IPS-15b (cell line): ENCODE data around the gene ATF3.

Experiments used
- H3K27me3 ChIP-seq: one replicate; pipeline ENCODE4 v1.6.1; 2013; ENCODE audit warnings: low read length; ENCODE audit not compliant: control insufficient read depth, insufficient read depth
- H3K36me3 ChIP-seq: one replicate; pipeline ENCODE4 v1.6.1; 2013; ENCODE audit warnings: low read length; ENCODE audit not compliant: control insufficient read depth, insufficient read depth
- H3K4me1 ChIP-seq: one replicate; pipeline ENCODE4 v1.6.1; 2013; ENCODE audit warnings: mild to moderate bottlenecking, low read length; ENCODE audit not compliant: control insufficient read depth, insufficient read depth
- H3K4me3 ChIP-seq: one replicate; pipeline ENCODE4 v1.5.1; 2013; ENCODE audit warnings: low read depth, low read length
- H3K9ac ChIP-seq: one replicate; pipeline ENCODE4 v1.6.1; 2013; ENCODE audit warnings: low read depth, mild to moderate bottlenecking, low read length
- H3K9me3 ChIP-seq: one replicate; pipeline ENCODE4 v1.6.1; 2013; ENCODE audit warnings: mild to moderate bottlenecking, low read length; ENCODE audit not compliant: control insufficient read depth, insufficient read depth

Gene ATF3

GRCh38 chr1:212612041-212612961, 3.7 kb downstream of the ATF3 start:
- Histone ChIP-seq H3K4me1 (peaks cover 25% of the 10 kb centered on the region), H3K9ac (no peak overlapping the region), H3K27me3 (peaks cover 26% of the 10 kb centered on the region), H3K36me3 (peaks cover 11% of the 10 kb centered on the region), H3K9me3 (no peaks in the 10 kb centered on the region), H3K4me3 (no peak overlapping the region)

GRCh38 chr1:212613440-212614335, 5.1 kb downstream of the ATF3 start:
- Histone ChIP-seq H3K36me3 (peaks cover 22% of the 10 kb centered on the region), H3K4me1 (peaks cover 25% of the 10 kb centered on the region), H3K9me3 (no peaks in the 10 kb centered on the region), H3K9ac (no peak overlapping the region), H3K27me3 (peaks cover 19% of the 10 kb centered on the region), H3K4me3 (no peak overlapping the region)

GRCh38 chr1:212614453-212615200, 6.1 kb downstream of the ATF3 start:
- H3K4me3 ChIP-seq: no peak overlapping the region
- no peaks in the 10 kb centered on the region for H3K9me3 ChIP-seq
- H3K9ac ChIP-seq: no peak overlapping the region
- H3K36me3 ChIP-seq: peaks cover 27% of the 10 kb centered on the region
- peaks cover 25% of the 10 kb centered on the region for H3K4me1 ChIP-seq
- peaks cover 18% of the 10 kb centered on the region for H3K27me3 ChIP-seq

GRCh38 chr1:212615201-212615470, 6.6 kb downstream of the ATF3 start:
- no peak overlapping the region for H3K9ac ChIP-seq
- H3K27me3 ChIP-seq: peaks cover 13% of the 10 kb centered on the region
- H3K4me3 ChIP-seq: no peak overlapping the region
- peaks cover 30% of the 10 kb centered on the region for H3K36me3 ChIP-seq
- H3K9me3 ChIP-seq: no peaks in the 10 kb centered on the region
- H3K4me1 ChIP-seq: peaks cover 25% of the 10 kb centered on the region

GRCh38 chr1:212618466-212619210, 10.1 kb downstream of the ATF3 start:
- H3K4me1 ChIP-seq: peaks cover 2% of the 10 kb centered on the region
- no peak overlapping the region for H3K9ac ChIP-seq
- H3K4me3 ChIP-seq: no peak overlapping the region
- peaks cover 32% of the 10 kb centered on the region for H3K36me3 ChIP-seq
- H3K9me3 ChIP-seq: no peaks in the 10 kb centered on the region
- no peaks in the 10 kb centered on the region for H3K27me3 ChIP-seq

GRCh38 chr1:212620293-212620692, 11.7 kb downstream of the ATF3 start:
- H3K4me3 ChIP-seq: no peak overlapping the region
- peaks cover 32% of the 10 kb centered on the region for H3K36me3 ChIP-seq
- no peaks in the 10 kb centered on the region for H3K9me3 ChIP-seq
- H3K27me3 ChIP-seq: no peaks in the 10 kb centered on the region
- no peak overlapping the region for H3K9ac ChIP-seq
- H3K4me1 ChIP-seq: no peaks in the 10 kb centered on the region

- H3K36me3 ChIP-seq: peaks cover 27% of the 10 kb centered on the region
- H3K27me3 ChIP-seq: no peaks in the 10 kb centered on the region
- H3K9ac ChIP-seq: no peak overlapping the region
- H3K9me3 ChIP-seq: no peaks in the 10 kb centered on the region
- no peak overlapping the region for H3K4me3 ChIP-seq
- H3K4me1 ChIP-seq: no peaks in the 10 kb centered on the region
Observed at GRCh38 chr1:212621043-212621948, 12.7 kb downstream of the ATF3 start.

- H3K4me1 ChIP-seq: no peaks in the 10 kb centered on the region
- H3K36me3 ChIP-seq: peaks cover 25% of the 10 kb centered on the region
- H3K27me3 ChIP-seq: no peaks in the 10 kb centered on the region
- H3K9ac ChIP-seq: no peak overlapping the region
- H3K9me3 ChIP-seq: no peaks in the 10 kb centered on the region
- H3K4me3 ChIP-seq: no peak overlapping the region
Observed at GRCh38 chr1:212621949-212622305, 13.4 kb downstream of the ATF3 start.

GRCh38 chr1:212622467-212622866, 13.9 kb downstream of the ATF3 start:
- no peak overlapping the region for H3K9ac ChIP-seq

GRCh38 chr1:212622906-212623305, 14.3 kb downstream of the ATF3 start:
- no peak overlapping the region for H3K4me3 ChIP-seq
- H3K27me3 ChIP-seq: no peaks in the 10 kb centered on the region
- peaks cover 17% of the 10 kb centered on the region for H3K36me3 ChIP-seq
- no peaks in the 10 kb centered on the region for H3K9me3 ChIP-seq
- H3K9ac ChIP-seq: no peak overlapping the region
- no peaks in the 10 kb centered on the region for H3K4me1 ChIP-seq

More at GRCh38 chr1:212622467-212622866, 13.9 kb downstream of the ATF3 start:
- H3K4me3 ChIP-seq: no peak overlapping the region
- H3K9me3 ChIP-seq: no peaks in the 10 kb centered on the region
- H3K27me3 ChIP-seq: no peaks in the 10 kb centered on the region
- peaks cover 19% of the 10 kb centered on the region for H3K36me3 ChIP-seq
- H3K4me1 ChIP-seq: no peaks in the 10 kb centered on the region
